ENCODE results near the gene DLG4.

DNA sequence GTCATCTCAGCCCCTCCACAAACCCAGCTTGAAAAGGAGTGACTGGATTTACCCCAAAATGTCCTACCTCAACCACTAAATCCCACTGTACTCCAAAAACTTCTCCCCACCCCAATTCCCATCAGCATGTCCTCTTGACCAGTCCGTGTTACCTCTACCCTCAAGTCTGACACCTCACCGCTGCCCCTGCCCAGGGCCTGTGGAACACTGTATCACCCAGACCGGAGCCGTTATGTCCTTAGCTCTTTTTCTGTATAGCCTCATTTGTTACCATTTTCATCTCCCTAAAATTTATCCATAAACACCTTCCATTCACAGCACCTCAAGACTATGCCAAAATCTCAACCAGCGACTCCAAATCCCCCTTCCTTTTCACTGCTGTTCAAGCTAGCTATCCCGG, 17.2 kb upstream of the DLG4 start:
- TF ChIP-seq ZNF19 (tag by site-specific recombination; IDR thresholded peaks at IDR 0.05; ENCODE audit: low read depth) (no peak), CTCF (tag by site-specific recombination; IDR thresholded peaks at IDR 0.05) (no peak), ZNF132 (tag by site-specific recombination; IDR thresholded peaks at IDR 0.05; ENCODE audit: borderline replicate concordance) (no peak), SP2 (tag by site-specific recombination; IDR thresholded peaks at IDR 0.05) (no peak), ZNF114 (tag by site-specific recombination; IDR thresholded peaks at IDR 0.05) (no peak), ZNF707 (tag by site-specific recombination; IDR thresholded peaks at IDR 0.05) (no peak), ZNF792 (tag by site-specific recombination; IDR thresholded peaks at IDR 0.05) (no peak), PRDM4 (tag by site-specific recombination; IDR thresholded peaks at IDR 0.05) (no peak), ZBTB11 (tag by site-specific recombination; conservative IDR thresholded peaks at IDR 0.05; ENCODE audit: low read depth) (no peak)
- TF ChIP-seq, protein P1, sequence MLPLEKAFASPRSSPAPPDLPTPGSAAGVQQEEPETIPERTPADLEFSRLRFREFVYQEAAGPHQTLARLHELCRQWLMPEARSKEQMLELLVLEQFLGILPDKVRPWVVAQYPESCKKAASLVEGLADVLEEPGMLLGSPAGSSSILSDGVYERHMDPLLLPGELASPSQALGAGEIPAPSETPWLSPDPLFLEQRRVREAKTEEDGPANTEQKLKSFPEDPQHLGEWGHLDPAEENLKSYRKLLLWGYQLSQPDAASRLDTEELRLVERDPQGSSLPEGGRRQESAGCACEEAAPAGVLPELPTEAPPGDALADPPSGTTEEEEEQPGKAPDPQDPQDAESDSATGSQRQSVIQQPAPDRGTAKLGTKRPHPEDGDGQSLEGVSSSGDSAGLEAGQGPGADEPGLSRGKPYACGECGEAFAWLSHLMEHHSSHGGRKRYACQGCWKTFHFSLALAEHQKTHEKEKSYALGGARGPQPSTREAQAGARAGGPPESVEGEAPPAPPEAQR (tag by site-specific recombination; IDR thresholded peaks at IDR 0.05), result no peak

Data from HEK293 (cell line).